HEK293 (cell line): Measurements from ENCODE around the gene MIA2.

Experiments used
- CTCF ChIA-PET: fragments of 350-600 bp; formaldehyde crosslinking; extraction: SDS; loops from one replicate; lab custom pipeline; 2021; ENCODE audit warnings: antibody characterized with exemption; lab: Yijun Ruan, JAX
- POLR2A ChIA-PET: fragments of 300-600 bp; formaldehyde crosslinking; extraction: SDS; loops from one replicate; lab custom pipeline; 2020; ENCODE audit warnings: antibody characterized with exemption, inconsistent platforms; lab: Yijun Ruan, JAX
- H3K27ac ChIP-seq: fragments of 200-500 bp; sonication (Bioruptor generic); 2 replicates; pipeline ENCODE4 v1.5.1; 2014; ENCODE audit warnings: low read depth, low read length, control low read depth, inconsistent platforms; ENCODE audit errors: extremely low read depth
- H3K36me3 ChIP-seq, 2 experiments: fragments of 200-500 bp in 1 of 2; sonication (Bioruptor generic) in 1 of 2; 1 replicate in 1 of 2; 2 replicates in 1 of 2; pipeline ENCODE4 v1.5.1; 2014 to 2017; ENCODE audit warnings: inconsistent platforms in 2 of 2, low read length in 2 of 2; ENCODE audit not compliant: control insufficient read depth in 2 of 2, insufficient read depth in 1 of 2
- H3K4me1 ChIP-seq: fragments of 200-500 bp; sonication (Bioruptor generic); 2 replicates; pipeline ENCODE4 v1.5.1; 2014; ENCODE audit warnings: mild to moderate bottlenecking, low read length, inconsistent platforms; ENCODE audit not compliant: control insufficient read depth, insufficient read depth
- H3K4me3 ChIP-seq: 2 replicates; pipeline ENCODE4 v1.5.1; 2011; ENCODE audit warnings: low read depth, mild to moderate bottlenecking, control low read depth, low read length, moderate library complexity
- H3K9me3 ChIP-seq: fragments of 200-500 bp; sonication (Bioruptor generic); 2 replicates; pipeline ENCODE4 v1.5.1; 2014; ENCODE audit warnings: low read depth, low read length, inconsistent platforms; ENCODE audit not compliant: control insufficient read depth, insufficient read depth
- KLF1 ChIP-seq: fragments of 450-650 bp; formaldehyde crosslinking; IDR thresholded peaks from 2 replicates; pipeline ENCODE4 v1.5.1; 2016; ENCODE audit warnings: missing biosample characterization, missing genetic modification characterization
- YY2 ChIP-seq: fragments of 450-650 bp; formaldehyde crosslinking; IDR thresholded peaks from 2 replicates; pipeline ENCODE4 v1.5.1; 2016; ENCODE audit warnings: missing biosample characterization, missing genetic modification characterization
- ZBTB17 ChIP-seq: fragments of 450-650 bp; formaldehyde crosslinking; IDR thresholded peaks from 2 replicates; pipeline ENCODE4 v1.5.1; 2016; ENCODE audit warnings: missing biosample characterization, missing genetic modification characterization
- ZBTB7A ChIP-seq: fragments of 450-650 bp; formaldehyde crosslinking; IDR thresholded peaks from 2 replicates; pipeline ENCODE4 v1.5.1; 2016; ENCODE audit warnings: low read depth, missing biosample characterization, missing genetic modification characterization
- ZNF19 ChIP-seq: fragments of 450-650 bp; formaldehyde crosslinking; IDR thresholded peaks from 2 replicates; pipeline ENCODE4; 2016; ENCODE audit warnings: missing biosample characterization, missing genetic modification characterization, low read depth
- ZNF571 ChIP-seq: fragments of 450-650 bp; formaldehyde crosslinking; IDR thresholded peaks from 2 replicates; pipeline ENCODE4 v1.5.0; 2017; ENCODE audit warnings: missing biosample characterization, missing genetic modification characterization
- ZNF629 ChIP-seq: fragments of 450-650 bp; formaldehyde crosslinking; IDR thresholded peaks from 2 replicates; pipeline ENCODE4 v1.5.1; 2017; ENCODE audit warnings: missing biosample characterization, missing genetic modification characterization
- ZNF645 ChIP-seq: fragments of 450-650 bp; formaldehyde crosslinking; IDR thresholded peaks from 2 replicates; pipeline ENCODE4; 2016; ENCODE audit warnings: missing biosample characterization, missing genetic modification characterization
- ZSCAN23 ChIP-seq: fragments of 450-650 bp; formaldehyde crosslinking; IDR thresholded peaks from 2 replicates; pipeline ENCODE4 v1.5.1; 2016; ENCODE audit warnings: missing biosample characterization, missing genetic modification characterization
- ZXDB ChIP-seq: fragments of 450-650 bp; formaldehyde crosslinking; IDR thresholded peaks from 2 replicates; pipeline ENCODE4 v1.5.1; 2016; ENCODE audit warnings: missing biosample characterization, missing genetic modification characterization
- TF ChIP-seq, protein P1 (sequence below): fragments of 450-650 bp; formaldehyde crosslinking; conservative IDR thresholded peaks from 2 replicates; pipeline ENCODE4 v1.5.1; 2016; ENCODE audit warnings: low read depth, missing biosample characterization, missing genetic modification characterization
- TF ChIP-seq, protein P2 (sequence below): fragments of 450-650 bp; formaldehyde crosslinking; IDR thresholded peaks from 2 replicates; pipeline ENCODE4 v1.5.1; 2016; ENCODE audit warnings: missing biosample characterization, missing genetic modification characterization
- TF ChIP-seq, protein P3 (sequence below): fragments of 450-650 bp; formaldehyde crosslinking; IDR thresholded peaks from 2 replicates; pipeline ENCODE4 v1.5.1; 2016; ENCODE audit warnings: missing biosample characterization, missing genetic modification characterization

Gene MIA2

DNA sequence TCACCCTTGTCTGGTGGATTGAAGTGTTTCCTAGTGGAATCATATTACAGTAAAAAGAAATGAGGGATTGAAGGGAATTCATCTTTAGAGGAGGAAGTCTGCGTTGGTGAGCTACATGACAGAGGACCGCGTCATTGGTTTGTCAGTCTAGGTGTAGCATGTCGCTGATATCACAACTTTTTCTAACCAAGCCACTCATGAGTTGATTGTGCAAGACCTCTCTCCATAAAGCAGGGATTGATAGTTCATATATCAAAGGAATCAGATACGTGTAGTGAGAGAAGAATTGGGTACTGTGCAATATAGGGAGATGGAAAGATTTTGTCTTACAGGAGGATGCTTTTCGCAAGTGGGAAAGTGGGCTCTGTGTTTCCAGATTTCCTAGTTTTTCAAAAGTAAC, 201.5 kb downstream of the MIA2 start:
- H3K9me3 ChIP-seq, result no peaks in the 10 kb centered on the region
- H3K4me1 ChIP-seq, result peaks cover 3% of the 10 kb centered on the region; the same call in 1 of the 2 replicates
- TF ChIP-seq ZBTB17 (tag by site-specific recombination) (no peak), ZNF645 (no peak), ZXDB (tag by site-specific recombination) (no peak), KLF1 (tag by site-specific recombination) (no peak), ZNF571 (no peak), ZNF629 (no peak), ZSCAN23 (no peak), ZBTB7A (tag by site-specific recombination) (no peak), ZNF19 (tag by site-specific recombination) (no peak), YY2 (tag by site-specific recombination) (no peak)
- TF ChIP-seq, protein P1, sequence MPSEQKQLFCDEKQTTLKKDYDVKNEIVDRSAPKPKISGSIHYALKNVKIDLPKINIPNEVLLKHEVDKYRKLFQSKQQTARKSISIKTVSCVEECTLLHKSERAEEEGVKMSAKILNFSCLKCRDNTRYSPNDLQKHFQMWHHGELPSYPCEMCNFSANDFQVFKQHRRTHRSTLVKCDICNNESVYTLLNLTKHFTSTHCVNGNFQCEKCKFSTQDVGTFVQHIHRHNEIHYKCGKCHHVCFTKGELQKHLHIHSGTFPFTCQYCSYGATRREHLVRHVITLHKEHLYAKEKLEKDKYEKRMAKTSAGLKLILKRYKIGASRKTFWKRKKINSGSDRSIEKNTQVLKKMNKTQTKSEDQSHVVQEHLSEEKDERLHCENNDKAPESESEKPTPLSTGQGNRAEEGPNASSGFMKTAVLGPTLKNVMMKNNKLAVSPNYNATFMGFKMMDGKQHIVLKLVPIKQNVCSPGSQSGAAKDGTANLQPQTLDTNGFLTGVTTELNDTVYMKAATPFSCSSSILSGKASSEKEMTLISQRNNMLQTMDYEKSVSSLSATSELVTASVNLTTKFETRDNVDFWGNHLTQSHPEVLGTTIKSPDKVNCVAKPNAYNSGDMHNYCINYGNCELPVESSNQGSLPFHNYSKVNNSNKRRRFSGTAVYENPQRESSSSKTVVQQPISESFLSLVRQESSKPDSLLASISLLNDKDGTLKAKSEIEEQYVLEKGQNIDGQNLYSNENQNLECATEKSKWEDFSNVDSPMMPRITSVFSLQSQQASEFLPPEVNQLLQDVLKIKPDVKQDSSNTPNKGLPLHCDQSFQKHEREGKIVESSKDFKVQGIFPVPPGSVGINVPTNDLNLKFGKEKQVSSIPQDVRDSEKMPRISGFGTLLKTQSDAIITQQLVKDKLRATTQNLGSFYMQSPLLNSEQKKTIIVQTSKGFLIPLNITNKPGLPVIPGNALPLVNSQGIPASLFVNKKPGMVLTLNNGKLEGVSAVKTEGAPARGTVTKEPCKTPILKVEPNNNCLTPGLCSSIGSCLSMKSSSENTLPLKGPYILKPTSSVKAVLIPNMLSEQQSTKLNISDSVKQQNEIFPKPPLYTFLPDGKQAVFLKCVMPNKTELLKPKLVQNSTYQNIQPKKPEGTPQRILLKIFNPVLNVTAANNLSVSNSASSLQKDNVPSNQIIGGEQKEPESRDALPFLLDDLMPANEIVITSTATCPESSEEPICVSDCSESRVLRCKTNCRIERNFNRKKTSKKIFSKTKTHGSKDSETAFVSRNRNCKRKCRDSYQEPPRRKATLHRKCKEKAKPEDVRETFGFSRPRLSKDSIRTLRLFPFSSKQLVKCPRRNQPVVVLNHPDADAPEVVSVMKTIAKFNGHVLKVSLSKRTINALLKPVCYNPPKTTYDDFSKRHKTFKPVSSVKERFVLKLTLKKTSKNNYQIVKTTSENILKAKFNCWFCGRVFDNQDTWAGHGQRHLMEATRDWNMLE, result no peak
- TF ChIP-seq, protein P2, sequence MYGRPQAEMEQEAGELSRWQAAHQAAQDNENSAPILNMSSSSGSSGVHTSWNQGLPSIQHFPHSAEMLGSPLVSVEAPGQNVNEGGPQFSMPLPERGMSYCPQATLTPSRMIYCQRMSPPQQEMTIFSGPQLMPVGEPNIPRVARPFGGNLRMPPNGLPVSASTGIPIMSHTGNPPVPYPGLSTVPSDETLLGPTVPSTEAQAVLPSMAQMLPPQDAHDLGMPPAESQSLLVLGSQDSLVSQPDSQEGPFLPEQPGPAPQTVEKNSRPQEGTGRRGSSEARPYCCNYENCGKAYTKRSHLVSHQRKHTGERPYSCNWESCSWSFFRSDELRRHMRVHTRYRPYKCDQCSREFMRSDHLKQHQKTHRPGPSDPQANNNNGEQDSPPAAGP (tag by site-specific recombination), result no peak
- TF ChIP-seq, protein P3, sequence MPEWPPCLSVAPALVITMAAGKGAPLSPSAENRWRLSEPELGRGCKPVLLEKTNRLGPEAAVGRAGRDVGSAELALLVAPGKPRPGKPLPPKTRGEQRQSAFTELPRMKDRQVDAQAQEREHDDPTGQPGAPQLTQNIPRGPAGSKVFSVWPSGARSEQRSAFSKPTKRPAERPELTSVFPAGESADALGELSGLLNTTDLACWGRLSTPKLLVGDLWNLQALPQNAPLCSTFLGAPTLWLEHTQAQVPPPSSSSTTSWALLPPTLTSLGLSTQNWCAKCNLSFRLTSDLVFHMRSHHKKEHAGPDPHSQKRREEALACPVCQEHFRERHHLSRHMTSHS (tag by site-specific recombination), result no peak
- H3K4me3 ChIP-seq, result no peak overlapping the region
- no peak overlapping the region for H3K27ac ChIP-seq
- H3K36me3 ChIP-seq, result no peaks in the 10 kb centered on the region
- ChIA-PET POLR2A (no interaction called here), CTCF (no interaction called here)
